Tibial nerve (tissue), 4 donors: ENCODE data around the gene PPP6R2.

Experiments
- CTCF ChIP-seq, 5 experiments: fragments of 200-600 bp in 3 of 5; fragments of 450-650 bp in 2 of 5; sonication (generic) in 3 of 5; IDR thresholded peaks; one replicate each; pipeline ENCODE4 v1.5.1; 2016 to 2019; ENCODE audit warnings: antibody characterized with exemption in 5 of 5, mild to moderate bottlenecking in 3 of 5, moderate library complexity in 2 of 5
- EP300 ChIP-seq, 2 donors: sonication (generic); formaldehyde crosslinking; IDR thresholded peaks; one replicate each; pipeline ENCODE4 v1.6.1; 2017; ENCODE audit warnings: antibody characterized with exemption in 2 of 2, mild to moderate bottlenecking in 1 of 2
- POLR2A ChIP-seq, 2 donors: fragments of 450-650 bp; IDR thresholded peaks; one replicate each; pipeline ENCODE4 v1.6.1; 2017; ENCODE audit warnings: antibody characterized with exemption in 2 of 2, mild to moderate bottlenecking in 2 of 2, moderate library complexity in 2 of 2

DNA sequence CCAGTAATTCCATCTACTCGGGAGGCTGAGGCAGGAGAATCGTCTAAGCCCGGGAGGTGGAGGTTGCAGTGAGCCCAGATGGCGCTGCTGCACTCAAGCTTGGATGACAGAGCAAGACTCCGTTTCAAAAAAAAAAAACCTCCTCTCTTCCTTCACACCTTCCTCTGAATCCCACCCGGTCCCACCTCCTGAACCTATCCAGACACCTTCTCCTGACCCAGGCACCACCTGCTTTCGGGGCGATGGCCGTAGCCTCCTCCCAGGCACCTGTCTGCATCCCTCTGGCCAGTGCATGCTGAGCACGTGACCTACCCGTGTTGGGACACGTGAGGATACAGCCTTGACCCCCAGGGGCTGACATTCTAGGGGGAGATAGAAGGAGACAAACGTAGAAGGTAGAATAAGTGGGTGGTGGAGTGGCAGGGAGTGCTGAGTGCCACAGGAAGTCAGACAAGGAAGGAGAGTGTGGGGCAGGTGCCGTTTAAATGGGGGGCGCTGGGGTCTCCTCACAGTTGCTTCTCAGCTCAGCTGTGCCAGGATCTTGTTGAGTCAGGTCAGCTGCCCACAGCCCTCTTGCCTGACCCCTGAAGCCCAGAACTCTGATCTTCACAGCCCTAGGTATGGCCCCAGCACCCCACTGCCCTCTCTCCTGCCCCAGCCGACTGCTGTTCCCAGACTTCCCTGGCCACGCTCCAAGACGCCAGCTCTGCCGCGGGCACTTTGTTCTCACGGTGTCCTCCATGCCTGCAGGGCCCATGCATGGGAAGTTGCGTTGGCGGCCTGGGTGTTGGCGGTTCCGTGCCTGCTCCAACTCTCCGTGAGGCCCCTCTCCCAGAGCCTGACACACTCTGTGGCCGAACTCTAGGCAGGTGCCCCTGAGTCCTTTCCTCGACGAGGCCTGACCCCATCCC lies 142.3 kb downstream of the PPP6R2 start:
- TF ChIP-seq POLR2A (IDR thresholded peaks at IDR 0.05) (no peak), CTCF (IDR thresholded peaks at IDR 0.05) (no peak), EP300 (IDR thresholded peaks at IDR 0.05) (no peak)
